ENCODE results near the gene ADA. TPM values are rescaled to one million over a fixed set of nuclear protein-coding genes. Genes with fewer than 3 reads are reported as not detected.

Gene ADA
- total and polyA plus RNA-seq, 9 donors = 4.0 to 9.1 (median 6.2) TPM

DNA sequence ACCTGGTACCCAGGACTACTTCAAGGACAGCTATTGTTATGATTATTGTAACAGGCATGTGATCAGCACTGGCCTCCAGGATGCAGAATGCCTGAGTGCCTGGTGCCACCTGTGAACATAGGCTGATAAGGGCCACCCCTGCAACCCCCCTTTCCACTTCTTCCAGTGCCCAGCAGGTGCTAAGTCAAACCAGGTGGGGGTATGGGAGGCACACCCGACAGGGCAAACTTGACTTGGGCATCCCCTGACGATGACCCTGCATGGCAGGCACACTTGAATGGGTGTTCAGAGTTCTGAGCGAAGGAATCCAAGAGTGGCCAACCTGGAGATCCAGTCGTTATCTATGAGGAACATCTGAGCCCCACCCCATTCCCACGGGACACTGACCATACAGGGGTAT lies 3.4 kb downstream of the ADA start:
- H3K36me3 ChIP-seq (ENCODE audit: control insufficient read depth, insufficient read depth, low read length) = no peaks in the 10 kb centered on the region
- 40% methylated on average over 1 of the region's 5 CpGs for WGBS (ENCODE audit: insufficient coverage)
- no peak overlapping the region for H3K27ac ChIP-seq (ENCODE audit: low read length)
- no peaks in the 10 kb centered on the region for H3K9me3 ChIP-seq (replicated peaks; ENCODE audit: control insufficient read depth, low read depth, low read length)
- peaks cover 38% of the 10 kb centered on the region for H3K4me1 ChIP-seq (ENCODE audit: control insufficient read depth, insufficient read depth, low read length)
- peaks cover 4% of the 10 kb centered on the region for H3K27me3 ChIP-seq (ENCODE audit: control insufficient read depth, insufficient read depth, low read length)
- no peak for DNase-seq
- H3K4me3 ChIP-seq (ENCODE audit: low read length) = no peak overlapping the region

DNA sequence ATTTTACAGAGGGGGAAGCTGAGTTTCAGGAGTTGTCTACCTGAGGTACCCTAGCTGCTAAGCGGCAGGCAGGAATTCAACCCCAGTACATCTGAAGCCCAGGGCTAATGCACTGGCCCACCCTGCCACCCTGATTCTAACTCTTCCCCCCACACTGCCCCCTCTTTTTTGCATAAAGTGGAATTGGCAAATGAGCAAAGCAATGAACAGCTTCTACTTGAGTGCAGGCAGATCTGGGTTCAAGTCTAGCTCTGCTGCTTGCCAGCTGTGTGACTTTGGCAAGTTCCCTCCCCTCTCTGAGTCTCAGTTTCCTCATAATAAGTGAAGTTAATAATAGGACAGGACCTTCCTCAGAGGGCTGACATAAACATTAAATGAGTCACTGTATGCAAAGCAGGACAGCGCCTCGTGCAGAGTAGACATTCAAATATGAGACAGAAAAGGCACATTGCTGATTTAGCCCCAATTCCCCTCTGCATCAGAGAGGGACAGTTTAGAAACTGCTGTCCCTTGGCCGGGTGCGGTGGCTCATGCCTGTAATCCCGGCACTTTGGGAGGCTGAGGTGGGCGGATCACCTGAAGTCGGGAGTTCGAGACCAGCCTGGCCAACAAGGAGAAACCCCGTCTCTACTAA lies 4.7 kb downstream of the ADA start:
- DNase-seq = peak; percentile 47
- H3K27me3 ChIP-seq (ENCODE audit: control insufficient read depth, insufficient read depth, low read length) = no peaks in the 10 kb centered on the region
- no peaks in the 10 kb centered on the region for H3K9me3 ChIP-seq (replicated peaks; ENCODE audit: control insufficient read depth, low read depth, low read length)
- peaks cover 44% of the 10 kb centered on the region for H3K4me1 ChIP-seq (ENCODE audit: control insufficient read depth, insufficient read depth, low read length)
- no peaks in the 10 kb centered on the region for H3K36me3 ChIP-seq (ENCODE audit: control insufficient read depth, insufficient read depth, low read length)
- 59% methylated on average over 6 of the region's 10 CpGs for WGBS (ENCODE audit: insufficient coverage)
- peak overlapping the region; percentile 51 for H3K27ac ChIP-seq (ENCODE audit: low read length)
- no peak overlapping the region for H3K4me3 ChIP-seq (ENCODE audit: low read length)

DNA sequence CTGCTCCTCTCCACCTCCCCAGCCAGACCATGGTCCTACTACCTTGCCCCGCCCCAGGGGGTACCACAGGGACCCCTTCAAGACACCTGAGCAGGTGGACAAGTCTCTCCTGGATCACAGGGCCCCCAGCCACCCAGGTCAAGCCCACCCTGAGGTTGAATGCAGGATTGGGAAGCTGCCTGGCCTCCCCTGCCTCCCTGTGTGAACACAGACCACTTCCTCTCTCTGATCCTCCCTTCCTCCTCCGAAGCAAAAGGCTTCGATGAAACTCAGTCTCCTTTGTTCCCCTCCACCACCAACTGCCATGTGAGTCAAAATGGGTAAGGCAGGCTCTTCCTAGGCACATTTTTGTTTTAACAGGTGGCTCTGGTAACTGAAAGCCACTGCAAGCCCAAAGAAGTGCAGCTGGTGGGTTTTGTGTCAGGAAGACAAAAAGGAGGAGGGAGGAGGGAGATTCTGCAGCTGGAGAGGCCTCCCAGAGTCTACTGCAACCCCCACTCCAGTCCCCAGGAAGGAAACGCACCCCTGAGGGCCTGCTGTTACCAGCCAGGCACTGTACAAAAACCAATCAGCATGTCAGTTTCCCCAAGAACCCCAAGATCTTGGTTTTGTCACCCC lies 5.4 kb downstream of the ADA start:
- H3K27ac ChIP-seq (ENCODE audit: low read length) = peak overlapping the region; percentile 51
- peak; percentile 59 for DNase-seq
- no peak overlapping the region for H3K4me3 ChIP-seq (ENCODE audit: low read length)
- H3K27me3 ChIP-seq (ENCODE audit: control insufficient read depth, insufficient read depth, low read length) = no peaks in the 10 kb centered on the region
- WGBS (ENCODE audit: insufficient coverage) = 71% methylated on average over 1 of the region's 4 CpGs
- H3K9me3 ChIP-seq (replicated peaks; ENCODE audit: control insufficient read depth, low read depth, low read length) = no peaks in the 10 kb centered on the region
- peaks cover 44% of the 10 kb centered on the region for H3K4me1 ChIP-seq (ENCODE audit: control insufficient read depth, insufficient read depth, low read length)
- no peaks in the 10 kb centered on the region for H3K36me3 ChIP-seq (ENCODE audit: control insufficient read depth, insufficient read depth, low read length)

DNA sequence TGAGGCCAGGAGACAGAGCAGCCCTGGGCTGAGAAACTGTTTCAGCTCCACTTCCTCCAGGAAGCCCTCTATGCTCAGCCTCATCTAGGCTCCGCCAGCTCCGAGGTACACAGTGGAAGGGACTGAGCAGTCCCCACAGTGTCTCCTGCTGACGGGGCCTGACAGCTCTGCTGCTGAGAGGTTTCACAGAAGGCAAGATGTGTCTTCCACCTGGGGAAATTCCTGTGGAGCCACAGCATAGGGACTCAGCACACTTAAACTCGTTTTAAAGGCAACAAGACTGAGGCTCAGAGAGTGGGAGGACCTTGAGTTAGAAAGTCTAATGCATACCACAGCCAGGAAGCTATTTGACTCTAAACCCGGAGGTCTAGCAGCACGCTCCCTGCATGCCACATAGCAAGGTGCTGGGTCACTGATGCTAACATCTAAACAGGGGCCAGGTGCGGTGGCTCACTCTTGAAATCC lies 6.8 kb downstream of the ADA start:
- 75% methylated on average over 7 of the region's 7 CpGs for WGBS (ENCODE audit: insufficient coverage)
- H3K36me3 ChIP-seq (ENCODE audit: control insufficient read depth, insufficient read depth, low read length) = no peaks in the 10 kb centered on the region
- peaks cover 37% of the 10 kb centered on the region for H3K4me1 ChIP-seq (ENCODE audit: control insufficient read depth, insufficient read depth, low read length)
- DNase-seq = no peak
- peak overlapping the region; percentile 80 for H3K27ac ChIP-seq (ENCODE audit: low read length)
- H3K4me3 ChIP-seq (ENCODE audit: low read length) = no peak overlapping the region
- peaks cover 3% of the 10 kb centered on the region for H3K9me3 ChIP-seq (replicated peaks; ENCODE audit: control insufficient read depth, low read depth, low read length)
- H3K27me3 ChIP-seq (ENCODE audit: control insufficient read depth, insufficient read depth, low read length) = no peaks in the 10 kb centered on the region

DNA sequence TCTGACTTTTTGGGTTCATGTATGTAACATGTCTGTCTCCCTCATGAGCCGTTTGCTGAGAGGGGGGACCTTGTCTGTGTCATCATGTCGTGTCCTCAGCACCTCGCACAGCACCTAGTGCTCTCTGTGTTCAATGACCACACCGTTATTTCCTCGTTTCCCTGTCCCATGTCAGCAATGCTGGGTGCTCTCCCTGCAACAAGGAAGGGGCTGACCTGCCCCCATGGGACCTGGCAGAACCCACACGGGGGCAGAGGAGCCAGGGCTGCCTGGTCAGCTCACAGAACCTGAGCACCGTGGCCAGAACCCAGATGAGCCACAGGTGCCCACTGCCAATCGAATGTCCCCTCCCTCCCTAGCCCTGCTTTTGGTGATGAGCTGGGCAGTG lies 7.3 kb downstream of the ADA start:
- H3K4me1 ChIP-seq (ENCODE audit: control insufficient read depth, insufficient read depth, low read length) = peaks cover 37% of the 10 kb centered on the region

DNA sequence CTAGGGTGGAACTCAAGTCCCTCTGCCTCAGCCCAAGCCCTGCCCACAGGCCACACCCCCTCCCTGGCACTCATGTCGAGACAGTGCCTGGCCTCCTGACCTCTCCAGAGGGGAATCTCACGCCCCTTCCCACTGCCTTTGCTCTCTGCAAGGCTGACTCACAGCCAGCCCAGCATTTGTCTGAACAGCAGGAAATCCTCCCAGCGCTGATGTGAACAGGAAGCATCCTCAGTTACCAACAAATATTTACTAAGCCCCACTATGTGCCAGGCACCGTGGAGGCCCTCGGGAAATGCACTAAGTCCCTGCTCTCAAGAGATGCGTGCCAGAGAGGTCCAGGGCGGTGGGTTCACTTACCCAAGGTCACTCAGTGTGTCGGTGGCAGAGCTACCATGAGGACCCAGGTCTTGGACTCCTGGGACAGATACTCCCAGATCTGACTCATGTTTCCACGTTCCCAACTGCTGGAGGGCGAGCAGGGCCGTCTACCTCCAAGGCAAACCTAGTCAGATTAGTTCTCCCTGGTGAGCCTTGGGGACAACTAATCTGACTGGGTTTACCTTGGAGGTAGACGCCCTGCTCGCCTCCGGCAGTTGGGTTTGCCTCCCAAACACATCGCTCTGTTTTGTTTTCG lies 7.8 kb downstream of the ADA start:
- peak; percentile 84 for DNase-seq
- Histone ChIP-seq H3K4me1 (ENCODE audit: control insufficient read depth, insufficient read depth, low read length) (peaks cover 37% of the 10 kb centered on the region), H3K27ac (ENCODE audit: low read length) (peak overlapping the region; percentile 80), H3K36me3 (ENCODE audit: control insufficient read depth, insufficient read depth, low read length) (no peaks in the 10 kb centered on the region), H3K9me3 (replicated peaks; ENCODE audit: control insufficient read depth, low read depth, low read length) (peaks cover 3% of the 10 kb centered on the region), H3K4me3 (ENCODE audit: low read length) (no peak overlapping the region), H3K27me3 (ENCODE audit: control insufficient read depth, insufficient read depth, low read length) (no peaks in the 10 kb centered on the region)
- 35% methylated on average over 12 of the region's 16 CpGs for WGBS (ENCODE audit: insufficient coverage)

More for the DNA sequence above, 7.3 kb downstream of the ADA start:
- 61% methylated on average over 7 of the region's 8 CpGs for whole genome bisulfite sequencing (ENCODE audit: insufficient coverage)
- no peaks in the 10 kb centered on the region for H3K27me3 ChIP-seq (ENCODE audit: control insufficient read depth, insufficient read depth, low read length)
- DNase-seq = no peak
- peaks cover 3% of the 10 kb centered on the region for H3K9me3 ChIP-seq (replicated peaks; ENCODE audit: control insufficient read depth, low read depth, low read length)
- no peaks in the 10 kb centered on the region for H3K36me3 ChIP-seq (ENCODE audit: control insufficient read depth, insufficient read depth, low read length)
- H3K4me3 ChIP-seq (ENCODE audit: low read length) = no peak overlapping the region
- peak overlapping the region; percentile 80 for H3K27ac ChIP-seq (ENCODE audit: low read length)

DNA sequence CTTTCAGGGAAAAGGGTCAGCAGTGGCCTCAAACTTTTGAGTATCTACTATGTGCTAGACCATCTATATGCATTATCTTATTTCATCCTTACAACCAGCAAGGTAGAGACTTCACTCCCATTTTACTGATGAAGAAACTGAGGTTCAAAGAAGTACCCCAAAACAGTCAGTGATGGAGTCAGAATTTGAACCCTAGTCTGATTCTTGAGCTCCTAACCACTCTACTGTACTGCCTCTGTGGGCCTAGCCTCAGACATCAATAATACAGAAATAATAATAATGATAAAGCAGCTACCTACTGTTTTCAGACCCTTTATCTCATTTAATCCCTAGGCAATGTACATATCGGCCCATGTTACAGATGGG lies 8.4 kb downstream of the ADA start:
- Histone ChIP-seq H3K4me1 (ENCODE audit: control insufficient read depth, insufficient read depth, low read length) (peaks cover 37% of the 10 kb centered on the region), H3K27ac (ENCODE audit: low read length) (peak overlapping the region; percentile 53), H3K9me3 (replicated peaks; ENCODE audit: control insufficient read depth, low read depth, low read length) (peaks cover 3% of the 10 kb centered on the region), H3K36me3 (ENCODE audit: control insufficient read depth, insufficient read depth, low read length) (no peaks in the 10 kb centered on the region), H3K4me3 (ENCODE audit: low read length) (no peak overlapping the region), H3K27me3 (ENCODE audit: control insufficient read depth, insufficient read depth, low read length) (no peaks in the 10 kb centered on the region)
- WGBS (ENCODE audit: insufficient coverage) = no CpG with 5 or more reads among the region's 1 CpG
- DNase-seq = no peak

DNA sequence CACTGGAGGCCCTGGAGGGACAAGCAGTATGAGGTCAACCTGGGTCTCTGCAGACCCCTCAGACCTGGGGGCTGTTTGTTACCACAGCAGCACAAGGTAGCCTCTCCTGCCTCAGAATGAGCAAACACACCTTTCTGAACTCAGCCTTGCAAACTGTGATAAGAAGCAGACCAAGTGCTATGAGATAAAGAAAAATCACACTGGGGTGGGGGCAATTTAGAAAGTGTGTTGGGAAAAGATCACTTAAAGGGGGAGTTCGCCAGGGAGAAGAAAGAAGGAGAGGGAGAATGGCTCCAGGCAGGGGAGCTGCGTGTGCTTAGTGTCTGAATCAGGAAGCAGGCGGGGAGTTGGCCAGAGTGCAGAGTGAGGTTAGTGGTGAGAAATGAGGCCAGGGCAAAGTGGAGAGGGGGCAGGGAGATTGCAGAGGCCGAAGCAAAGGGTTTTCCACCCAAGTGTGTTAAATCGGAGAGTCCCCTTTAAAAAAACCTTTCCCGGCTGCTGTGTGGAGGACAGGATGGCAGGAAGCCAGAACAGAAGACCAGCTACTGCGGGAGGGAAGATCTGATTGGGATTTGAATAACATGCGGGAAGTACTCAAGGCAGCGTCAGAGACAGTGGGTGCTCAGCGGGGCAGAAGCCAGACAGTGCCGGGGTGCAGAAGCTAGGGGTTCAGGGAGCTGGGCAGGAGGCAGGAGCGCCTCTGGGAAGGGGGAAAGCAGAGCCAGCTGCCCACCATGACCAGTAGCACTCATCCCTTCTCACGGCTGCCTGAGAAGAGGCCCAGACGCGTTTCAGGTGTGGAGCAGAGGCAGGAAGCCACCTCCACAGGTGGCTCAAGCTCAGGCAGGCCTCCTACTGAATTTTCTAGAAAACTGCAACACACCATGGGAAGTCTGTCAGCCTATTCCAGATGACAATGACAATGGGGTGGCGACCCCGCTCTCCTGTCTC lies 9.0 kb downstream of the ADA start:
- H3K27ac ChIP-seq (ENCODE audit: low read length) = peak overlapping the region; percentile 53
- peaks cover 3% of the 10 kb centered on the region for H3K9me3 ChIP-seq (replicated peaks; ENCODE audit: control insufficient read depth, low read depth, low read length)
- 14% methylated on average over 15 of the region's 17 CpGs for WGBS (ENCODE audit: insufficient coverage)
- H3K27me3 ChIP-seq (ENCODE audit: control insufficient read depth, insufficient read depth, low read length) = no peaks in the 10 kb centered on the region
- no peak overlapping the region for H3K4me3 ChIP-seq (ENCODE audit: low read length)
- peak; percentile 88 for DNase-seq
- H3K4me1 ChIP-seq (ENCODE audit: control insufficient read depth, insufficient read depth, low read length) = peaks cover 43% of the 10 kb centered on the region
- H3K36me3 ChIP-seq (ENCODE audit: control insufficient read depth, insufficient read depth, low read length) = no peaks in the 10 kb centered on the region

DNA sequence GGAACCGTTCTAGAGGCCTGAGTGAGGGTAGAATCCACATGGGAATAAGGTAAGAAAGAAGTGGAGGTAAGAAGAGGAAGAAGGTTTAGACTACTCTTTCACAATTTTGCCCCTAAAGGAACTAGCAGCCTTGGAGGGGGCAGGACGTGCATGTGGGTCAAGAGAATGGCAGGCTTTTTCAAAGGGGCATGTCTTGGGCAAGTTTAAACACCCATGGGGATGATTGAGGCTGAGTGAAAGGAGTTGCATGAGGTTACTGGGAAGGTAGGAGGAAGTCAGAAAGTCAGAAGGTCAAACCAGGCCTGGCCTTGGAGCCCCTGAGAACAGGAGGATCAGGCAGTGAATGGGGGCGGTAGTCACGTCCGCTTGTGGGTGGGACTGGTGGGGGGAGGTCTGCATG lies 10.2 kb downstream of the ADA start:
- Histone ChIP-seq H3K4me3 (ENCODE audit: low read length) (no peak overlapping the region), H3K4me1 (ENCODE audit: control insufficient read depth, insufficient read depth, low read length) (peaks cover 40% of the 10 kb centered on the region), H3K36me3 (ENCODE audit: control insufficient read depth, insufficient read depth, low read length) (no peaks in the 10 kb centered on the region), H3K27ac (ENCODE audit: low read length) (no peak overlapping the region), H3K9me3 (replicated peaks; ENCODE audit: control insufficient read depth, low read depth, low read length) (peaks cover 3% of the 10 kb centered on the region), H3K27me3 (ENCODE audit: control insufficient read depth, insufficient read depth, low read length) (no peaks in the 10 kb centered on the region)
- DNase-seq = no peak
- 81% methylated on average over 2 of the region's 5 CpGs for WGBS (ENCODE audit: insufficient coverage)

DNA sequence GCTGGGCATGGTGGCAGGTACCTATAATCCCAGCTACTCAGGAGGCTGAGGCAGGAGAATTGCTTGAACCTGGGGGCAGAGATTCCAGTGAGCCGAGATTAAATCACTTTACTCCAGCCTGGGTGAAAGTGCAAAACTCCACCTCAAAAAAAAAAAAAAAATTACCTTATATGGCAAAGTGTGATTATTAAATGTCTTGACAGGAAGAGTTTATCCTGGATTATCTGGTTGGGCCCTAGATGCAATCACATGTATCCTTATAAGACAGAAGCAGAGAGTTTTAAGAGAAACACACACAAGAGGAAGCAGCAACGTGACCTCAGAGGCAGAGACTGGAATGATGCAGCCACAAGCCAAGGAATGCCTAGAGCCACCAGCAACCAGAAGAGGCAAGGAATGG lies 11.0 kb downstream of the ADA start:
- H3K27me3 ChIP-seq (ENCODE audit: control insufficient read depth, insufficient read depth, low read length) = no peaks in the 10 kb centered on the region
- H3K36me3 ChIP-seq (ENCODE audit: control insufficient read depth, insufficient read depth, low read length) = peaks cover under 1% of the 10 kb centered on the region
- H3K9me3 ChIP-seq (replicated peaks; ENCODE audit: control insufficient read depth, low read depth, low read length) = peaks cover 3% of the 10 kb centered on the region
- H3K27ac ChIP-seq (ENCODE audit: low read length) = no peak overlapping the region
- no peak for DNase-seq
- WGBS (ENCODE audit: insufficient coverage) = 89% methylated on average over 1 of the region's 2 CpGs
- peaks cover 33% of the 10 kb centered on the region for H3K4me1 ChIP-seq (ENCODE audit: control insufficient read depth, insufficient read depth, low read length)
- no peak overlapping the region for H3K4me3 ChIP-seq (ENCODE audit: low read length)
